WTC11 (cell line): ENCODE results near the gene OGG1. TPM values are rescaled to one million over a fixed set of nuclear protein-coding genes. Genes with fewer than 3 reads are reported as not detected.

Experiments
- total RNA-seq: library from RNA; stranded (reverse); gene quantifications from 3 replicates; pipeline ENCODE4 v1.2.3, GENCODE V29; 2021

OGG1 gene
- total RNA-seq, 1 experiment from 2014 or later, result 27.3 TPM

Other genes with a start within 250 kb of the OGG1 start
- 18.9 to 26.8 TPM (median 24.4 TPM) in 3 replicates for gene LHFPL4, start 196.1 kb upstream of the OGG1 start, total RNA-seq
- gene MTMR14, start 100.4 kb upstream of the OGG1 start, total RNA-seq, result 46.7 to 47.9 TPM (median 47.5 TPM) in 3 replicates
- gene CPNE9, start 46.1 kb upstream of the OGG1 start, total RNA-seq, result 3.2 to 6.6 TPM (median 6.0 TPM) in 3 replicates
- gene BRPF1, start 18.2 kb upstream of the OGG1 start, total RNA-seq, result 20.4 to 22.8 TPM (median 21.4 TPM) in 3 replicates
- gene CAMK1, start 20.0 kb downstream of the OGG1 start, total RNA-seq, result 3.1 to 6.6 TPM (median 5.9 TPM) in 3 replicates
- 49.0 to 57.9 TPM (median 55.9 TPM) in 3 replicates for gene TADA3, start 42.5 kb downstream of the OGG1 start, total RNA-seq
- gene ARPC4, start 43.1 kb downstream of the OGG1 start, total RNA-seq, result 127 to 143 TPM (median 133 TPM) in 3 replicates
- 11.1 to 14.7 TPM (median 12.3 TPM) in 3 replicates for gene TTLL3, start 60.3 kb downstream of the OGG1 start, total RNA-seq
- gene RPUSD3, start 94.1 kb downstream of the OGG1 start, total RNA-seq, result 83.0 to 95.5 TPM (median 90.8 TPM) in 3 replicates
- not detected in 3 replicates for gene CIDEC, start 130.3 kb downstream of the OGG1 start, total RNA-seq
- 25.6 to 30.1 TPM (median 28.7 TPM) in 3 replicates for gene JAGN1, start 140.7 kb downstream of the OGG1 start, total RNA-seq
- gene IL17RE, start 152.9 kb downstream of the OGG1 start, total RNA-seq, result 3.0 to 4.2 TPM (median 4.0 TPM) in 3 replicates
- gene IL17RC, start 167.1 kb downstream of the OGG1 start, total RNA-seq, result 10.1 to 11.8 TPM (median 10.2 TPM) in 3 replicates
- 18.8 to 36.2 TPM (median 35.9 TPM) in 3 replicates for gene CRELD1, start 183.9 kb downstream of the OGG1 start, total RNA-seq
- 9.2 to 11.5 TPM (median 11.4 TPM) in 3 replicates for gene PRRT3, start 202.5 kb downstream of the OGG1 start, total RNA-seq
- 38.0 to 43.8 TPM (median 42.1 TPM) in 3 replicates for gene EMC3, start 236.9 kb downstream of the OGG1 start, total RNA-seq